Stimulated activated CD8-positive, alpha-beta memory T cell treated with anti-CD3 and anti-CD28 coated beads, Interleukin-4, amount 100 ng/mL, for 4 hours (primary cell): Measurements from ENCODE around the gene TIMP1.

Source experiments
- DNase-seq, 2 donors: peaks; one replicate each; pipeline ENCODE4 v3.0.0-alpha.2; 2020; ENCODE audit warnings: low read depth in 2 of 2, low spot score in 1 of 2

TIMP1 gene

DNA sequence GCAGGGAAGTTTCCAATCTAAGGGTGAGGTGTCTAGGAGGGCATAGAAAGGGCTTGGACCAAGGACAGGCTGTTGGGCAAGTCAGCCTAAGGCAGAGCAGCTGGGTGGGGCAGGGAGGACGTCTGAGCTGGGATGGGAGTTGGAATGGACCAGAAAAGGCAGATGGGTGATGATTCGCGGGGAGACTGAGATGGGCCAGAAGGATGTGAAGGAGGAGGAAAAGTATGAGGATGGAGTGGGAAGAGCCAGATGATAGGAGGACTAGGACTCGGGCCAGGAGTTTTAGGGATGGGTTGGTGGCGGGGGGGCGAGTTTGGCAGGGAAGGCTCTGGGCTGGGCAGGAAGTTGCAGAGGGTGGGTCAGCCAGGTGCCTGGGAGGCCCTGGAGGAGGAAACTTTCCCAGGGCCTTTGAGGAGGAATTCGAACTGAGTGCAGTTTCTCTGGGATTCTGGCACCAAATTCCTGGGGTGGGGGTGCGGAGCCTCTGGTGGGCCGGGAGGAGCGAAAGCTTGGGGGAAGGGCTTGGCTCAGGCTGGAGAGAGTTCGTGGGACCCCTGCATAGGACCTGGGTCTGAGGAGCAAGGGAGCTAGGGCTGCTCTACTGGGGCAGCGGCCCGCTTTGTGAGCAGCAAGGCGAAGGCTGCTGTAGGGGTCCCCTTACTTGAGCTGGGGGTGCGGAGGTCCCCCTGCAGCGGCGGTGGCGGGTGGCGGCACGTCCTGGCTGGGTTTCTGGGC lies 8.7 kb upstream of the TIMP1 start:
- DNase-seq, result no peak

DNA sequence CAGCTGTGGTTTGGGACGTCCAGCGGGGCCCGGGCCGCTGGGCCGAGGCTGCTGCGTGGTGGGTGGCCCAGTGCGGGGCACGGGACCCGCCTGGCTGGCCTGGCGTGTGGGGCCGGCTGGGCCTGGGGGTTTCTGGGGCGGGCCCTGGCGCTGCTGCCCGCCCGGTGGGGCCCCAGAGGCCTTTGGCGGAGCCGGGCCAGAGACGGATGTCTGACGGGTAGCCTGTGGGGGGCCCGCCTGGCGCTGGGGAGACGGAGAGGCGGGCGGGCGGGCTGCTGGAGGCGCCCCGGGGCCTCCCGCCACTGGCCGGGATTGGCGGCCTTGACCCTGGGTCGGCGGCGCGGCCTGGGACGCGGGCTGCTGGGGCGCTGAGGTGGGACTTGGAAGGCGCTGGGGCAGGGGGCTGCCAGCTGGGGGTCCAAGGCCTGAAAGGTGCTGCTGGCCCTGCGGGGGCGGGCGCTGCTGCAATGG lies 8.1 kb upstream of the TIMP1 start:
- no peak for DNase-seq

DNA sequence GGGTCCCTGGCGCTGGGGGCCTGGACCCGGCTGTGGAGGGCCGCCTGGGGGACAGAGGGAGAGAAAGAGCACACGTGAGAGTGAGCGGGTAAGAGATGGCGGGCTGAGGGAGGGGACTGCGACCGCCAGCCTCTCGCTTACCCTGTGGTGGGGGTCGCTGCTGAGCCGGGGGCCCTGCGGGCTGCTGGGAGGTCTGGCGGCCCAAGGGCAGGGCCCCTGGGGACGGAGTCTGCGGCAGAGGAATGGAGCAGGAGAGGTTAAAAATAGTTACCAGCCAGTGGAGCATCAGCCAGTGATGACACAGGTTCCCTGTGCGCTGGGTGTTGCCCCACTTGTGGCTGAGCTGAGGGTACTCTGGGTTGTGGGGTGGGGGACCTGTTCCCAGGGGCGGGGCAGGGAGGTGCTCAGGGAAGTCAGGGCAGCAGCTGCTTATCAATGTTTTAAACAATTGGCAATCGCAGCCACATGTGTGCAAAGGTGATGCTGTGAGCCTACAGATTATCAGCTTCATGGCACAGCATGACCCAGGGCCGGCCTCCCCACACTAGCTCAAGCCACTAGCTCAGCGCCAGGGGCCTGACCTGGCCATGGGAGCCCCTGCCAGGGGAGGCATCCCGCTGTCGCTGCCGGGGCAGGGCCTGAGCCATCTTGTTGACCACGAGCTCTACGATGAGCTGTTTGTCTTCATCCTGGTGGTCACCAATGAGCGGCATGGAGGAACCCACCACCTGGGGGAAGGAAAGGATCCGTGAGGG lies 7.5 kb upstream of the TIMP1 start:
- no peak for DNase-seq

DNA sequence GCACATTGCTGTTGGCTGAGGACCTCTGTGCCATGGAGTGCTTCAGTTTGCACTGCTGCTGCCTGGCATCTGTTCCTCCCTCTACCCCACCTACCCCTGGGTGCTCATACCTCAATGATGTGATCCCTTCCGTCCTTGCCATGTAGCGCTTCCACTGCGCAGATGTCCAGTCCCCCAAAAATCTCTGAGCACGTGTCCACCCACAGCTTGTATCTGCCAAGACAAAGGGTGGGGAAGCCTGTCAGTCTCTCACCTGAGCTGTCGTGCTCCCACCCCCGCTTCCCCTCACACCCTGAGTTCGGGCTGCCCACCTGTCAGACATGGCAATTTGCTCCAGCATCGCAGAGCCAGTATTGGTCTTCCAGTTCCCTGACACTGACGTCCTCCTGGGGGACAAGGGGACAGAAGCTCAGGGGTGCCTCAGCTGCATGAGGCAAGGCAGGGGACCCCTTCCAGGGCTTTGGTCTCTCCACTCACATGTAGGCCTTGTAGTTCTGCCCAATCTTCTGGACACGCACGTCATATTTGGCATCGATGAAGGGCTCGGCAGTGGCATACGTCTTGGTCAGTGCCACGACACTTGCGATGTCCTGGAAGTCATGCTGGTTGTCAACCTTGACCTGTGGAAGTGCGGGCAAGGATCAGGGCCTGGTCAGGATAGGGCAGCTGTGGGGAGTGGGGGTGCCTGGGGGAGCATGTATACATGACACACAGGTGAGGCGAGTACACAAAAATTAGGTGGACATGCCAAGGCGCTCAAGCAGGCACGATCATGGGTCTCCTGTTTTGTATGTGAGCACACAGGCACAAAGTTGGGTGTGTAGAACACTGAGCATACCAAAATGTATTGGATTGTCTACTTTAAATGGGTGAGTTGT lies 6.0 kb upstream of the TIMP1 start:
- DNase-seq, result no peak

DNA sequence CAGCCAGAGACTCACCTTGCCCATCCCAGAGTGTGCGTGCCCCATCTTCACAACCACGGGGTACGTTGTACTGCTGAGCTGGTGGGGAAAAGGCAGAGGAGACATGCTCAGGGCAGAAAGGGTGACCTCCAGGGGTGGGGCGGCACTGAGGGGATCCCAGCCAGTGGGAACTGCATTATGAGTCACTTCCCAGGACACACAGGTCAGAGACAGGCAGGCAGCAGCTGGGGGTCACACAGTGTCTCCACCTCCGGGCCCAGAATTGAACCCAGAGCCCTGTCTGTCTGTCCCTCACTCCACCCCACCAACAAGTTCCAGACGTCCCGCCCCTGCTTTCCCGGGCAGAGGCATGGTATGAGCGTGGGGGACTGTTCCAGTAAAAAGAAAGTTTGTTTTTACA lies 4.8 kb upstream of the TIMP1 start:
- DNase-seq, result no peak

DNA sequence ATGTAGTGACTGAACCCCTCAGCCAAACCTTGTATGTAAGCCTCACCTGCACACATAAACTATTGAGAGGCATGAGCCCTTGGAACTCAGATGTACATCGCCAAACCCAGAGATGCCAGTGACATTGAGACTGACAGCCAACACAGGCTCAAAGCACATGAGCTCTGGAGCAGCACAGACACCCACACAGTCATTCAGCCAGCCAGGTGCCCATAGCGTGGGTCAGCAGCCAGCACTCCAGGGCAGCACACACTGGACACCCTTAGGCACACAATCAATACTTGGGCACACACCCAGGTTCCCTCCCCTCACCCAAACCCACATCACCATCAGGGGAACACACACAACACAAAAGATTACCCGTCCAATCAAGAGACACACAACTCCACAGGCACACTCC lies 4.3 kb upstream of the TIMP1 start:
- no peak for DNase-seq

DNA sequence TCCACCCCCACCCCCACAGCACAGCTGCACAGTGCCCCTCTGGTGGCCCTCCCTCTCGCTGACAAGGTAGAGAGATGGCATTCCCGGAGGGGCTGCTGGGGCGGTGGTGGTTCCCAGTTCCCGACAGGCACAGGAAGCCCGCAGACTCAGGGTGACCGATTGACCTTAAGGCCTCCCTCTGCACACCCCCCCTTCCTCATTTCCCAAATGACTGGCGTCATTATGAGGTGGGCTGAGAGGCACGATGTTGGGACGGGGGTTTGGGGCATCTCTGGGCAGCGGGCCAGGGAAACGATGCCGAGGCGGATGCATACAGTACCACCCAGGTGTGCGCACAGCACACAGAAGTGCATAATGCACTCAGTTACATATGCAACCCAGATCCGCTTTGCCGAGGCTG lies 3.5 kb upstream of the TIMP1 start:
- no peak for DNase-seq

DNA sequence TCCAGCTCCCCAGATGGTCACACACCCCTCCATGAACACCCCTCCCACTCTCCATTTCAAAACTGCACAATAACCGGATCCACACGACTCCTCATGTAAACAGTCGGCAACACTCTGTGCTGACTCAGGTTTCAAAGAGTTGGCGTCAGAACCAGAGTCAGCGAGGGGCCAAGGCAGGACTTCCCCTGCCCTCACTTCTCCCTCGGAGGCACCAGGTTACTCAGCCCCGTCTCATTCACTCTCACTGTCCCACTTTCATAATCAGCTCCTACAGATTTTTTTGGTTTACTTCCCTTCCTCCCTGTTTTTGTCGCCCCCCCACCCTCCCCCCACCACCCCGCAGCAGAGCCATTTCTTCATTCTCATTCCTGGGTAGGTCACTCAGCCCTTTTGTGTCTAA lies 2.7 kb upstream of the TIMP1 start:
- no peak for DNase-seq

DNA sequence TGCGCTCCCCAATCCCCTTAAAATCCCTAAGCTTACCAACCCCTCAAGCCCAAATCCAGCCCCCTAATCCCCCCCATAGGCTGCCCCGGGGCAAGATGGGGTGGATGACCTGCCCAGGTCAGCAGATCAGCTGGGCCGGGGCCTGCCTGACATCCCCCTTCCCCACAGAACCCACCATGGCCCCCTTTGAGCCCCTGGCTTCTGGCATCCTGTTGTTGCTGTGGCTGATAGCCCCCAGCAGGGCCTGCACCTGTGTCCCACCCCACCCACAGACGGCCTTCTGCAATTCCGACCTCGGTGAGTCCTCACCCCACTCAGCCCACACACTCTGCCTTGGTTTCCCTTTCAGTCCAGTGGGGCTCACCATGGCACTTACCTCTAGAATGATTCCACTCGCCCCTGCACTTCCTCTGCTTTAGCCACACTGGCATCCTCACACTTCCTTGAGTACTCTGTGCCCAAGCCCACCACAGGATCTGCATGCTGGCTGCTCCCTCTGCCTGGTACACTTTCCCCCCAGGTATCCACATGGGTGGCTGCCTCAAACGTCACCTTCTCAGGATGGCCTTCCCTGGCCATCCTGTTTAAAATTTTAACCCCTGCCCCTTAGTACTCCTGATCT lies 1.1 kb downstream of the TIMP1 start:
- DNase-seq, result no peak

DNA sequence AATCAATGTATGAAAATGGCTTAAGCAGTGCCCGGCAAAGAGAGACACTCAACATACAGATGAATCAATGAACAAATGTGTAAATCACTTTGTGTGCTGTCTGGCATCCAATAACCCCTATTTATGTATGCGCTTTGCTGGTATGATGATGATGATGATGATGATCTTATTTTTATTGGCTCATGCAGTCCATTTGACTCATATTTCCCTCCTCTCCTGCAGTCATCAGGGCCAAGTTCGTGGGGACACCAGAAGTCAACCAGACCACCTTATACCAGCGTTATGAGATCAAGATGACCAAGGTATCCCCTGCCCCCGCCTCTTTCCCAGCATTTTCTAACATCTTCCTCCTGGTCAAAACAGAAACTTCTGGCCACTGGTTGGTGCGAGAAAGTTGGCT lies 2.5 kb downstream of the TIMP1 start:
- DNase-seq, result no peak

DNA sequence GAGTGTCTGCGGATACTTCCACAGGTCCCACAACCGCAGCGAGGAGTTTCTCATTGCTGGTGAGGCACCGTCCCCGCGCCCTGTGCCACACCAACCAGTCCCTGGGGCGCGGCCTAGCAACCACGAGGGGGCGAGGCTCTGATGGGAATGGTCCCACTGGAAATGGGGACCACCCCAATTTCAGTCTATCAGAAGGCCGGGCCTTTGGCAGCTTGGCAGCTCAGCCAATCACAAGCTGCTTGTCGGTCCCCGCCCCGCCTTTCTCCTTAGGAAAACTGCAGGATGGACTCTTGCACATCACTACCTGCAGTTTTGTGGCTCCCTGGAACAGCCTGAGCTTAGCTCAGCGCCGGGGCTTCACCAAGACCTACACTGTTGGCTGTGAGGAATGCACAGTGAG lies 3.0 kb downstream of the TIMP1 start:
- DNase-seq, result no peak

DNA sequence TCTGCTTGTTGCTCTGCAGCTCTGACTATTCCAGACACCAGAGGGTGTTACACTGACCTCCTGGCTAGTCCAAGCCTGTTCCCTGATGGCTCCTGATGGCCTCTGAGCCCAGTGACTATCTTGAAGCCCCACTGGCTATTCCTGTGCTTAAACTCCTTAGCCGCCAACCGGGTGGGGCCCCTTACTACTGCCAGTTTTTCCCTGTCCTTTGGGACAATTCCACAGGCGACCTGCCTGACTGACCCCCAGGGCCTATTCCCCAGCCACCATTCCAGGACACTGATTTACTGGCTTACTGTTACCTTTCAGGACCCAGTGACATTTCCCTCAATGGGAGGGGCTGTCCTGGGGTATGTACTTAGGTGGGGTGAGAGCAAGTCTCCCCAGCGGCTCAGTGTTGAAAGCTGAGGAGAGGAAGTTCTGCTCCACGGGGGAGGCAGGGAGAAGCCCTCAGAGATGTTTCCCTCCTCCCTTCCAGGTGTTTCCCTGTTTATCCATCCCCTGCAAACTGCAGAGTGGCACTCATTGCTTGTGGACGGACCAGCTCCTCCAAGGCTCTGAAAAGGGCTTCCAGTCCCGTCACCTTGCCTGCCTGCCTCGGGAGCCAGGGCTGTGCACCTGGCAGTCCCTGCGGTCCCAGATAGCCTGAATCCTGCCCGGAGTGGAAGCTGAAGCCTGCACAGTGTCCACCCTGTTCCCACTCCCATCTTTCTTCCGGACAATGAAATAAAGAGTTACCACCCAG lies 4.0 kb downstream of the TIMP1 start:
- no peak for DNase-seq

DNA sequence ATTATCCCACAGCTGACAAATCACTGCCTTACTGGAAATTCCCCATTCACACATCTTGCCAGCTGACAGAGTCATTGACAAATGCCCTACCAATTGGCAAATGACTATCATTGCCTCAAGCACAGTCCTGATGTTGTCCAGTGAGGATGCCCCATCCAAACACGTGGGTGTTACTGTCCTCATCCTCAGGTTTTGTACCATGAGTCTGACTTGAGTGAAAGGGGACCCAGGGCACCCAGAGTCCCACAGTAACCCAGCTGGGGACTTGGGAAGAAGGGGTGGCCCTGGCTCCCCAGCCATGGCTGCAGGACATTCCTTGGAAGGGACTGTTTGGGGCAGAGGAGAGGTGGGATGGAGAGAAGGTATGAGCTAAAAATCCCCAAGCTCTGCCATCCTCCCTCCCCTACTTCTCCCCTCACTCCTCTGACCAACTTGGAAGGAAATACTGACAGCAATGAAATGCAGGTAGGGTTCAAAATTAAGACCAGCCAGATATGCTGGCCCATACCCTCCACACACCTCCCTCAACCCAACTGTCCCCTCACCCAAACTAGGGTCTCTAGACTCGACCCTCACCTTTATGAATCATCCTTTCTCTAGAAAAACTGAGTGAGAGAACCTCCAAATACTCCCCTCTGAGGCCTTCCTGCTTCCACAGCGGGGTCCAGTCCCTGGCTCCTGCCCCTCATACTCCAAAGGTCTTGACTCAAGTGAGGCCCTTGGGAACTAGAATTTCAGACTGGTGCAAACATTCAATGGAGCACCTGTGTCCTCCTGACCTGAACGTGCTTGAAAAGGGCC lies 5.1 kb downstream of the TIMP1 start:
- DNase-seq, result no peak

DNA sequence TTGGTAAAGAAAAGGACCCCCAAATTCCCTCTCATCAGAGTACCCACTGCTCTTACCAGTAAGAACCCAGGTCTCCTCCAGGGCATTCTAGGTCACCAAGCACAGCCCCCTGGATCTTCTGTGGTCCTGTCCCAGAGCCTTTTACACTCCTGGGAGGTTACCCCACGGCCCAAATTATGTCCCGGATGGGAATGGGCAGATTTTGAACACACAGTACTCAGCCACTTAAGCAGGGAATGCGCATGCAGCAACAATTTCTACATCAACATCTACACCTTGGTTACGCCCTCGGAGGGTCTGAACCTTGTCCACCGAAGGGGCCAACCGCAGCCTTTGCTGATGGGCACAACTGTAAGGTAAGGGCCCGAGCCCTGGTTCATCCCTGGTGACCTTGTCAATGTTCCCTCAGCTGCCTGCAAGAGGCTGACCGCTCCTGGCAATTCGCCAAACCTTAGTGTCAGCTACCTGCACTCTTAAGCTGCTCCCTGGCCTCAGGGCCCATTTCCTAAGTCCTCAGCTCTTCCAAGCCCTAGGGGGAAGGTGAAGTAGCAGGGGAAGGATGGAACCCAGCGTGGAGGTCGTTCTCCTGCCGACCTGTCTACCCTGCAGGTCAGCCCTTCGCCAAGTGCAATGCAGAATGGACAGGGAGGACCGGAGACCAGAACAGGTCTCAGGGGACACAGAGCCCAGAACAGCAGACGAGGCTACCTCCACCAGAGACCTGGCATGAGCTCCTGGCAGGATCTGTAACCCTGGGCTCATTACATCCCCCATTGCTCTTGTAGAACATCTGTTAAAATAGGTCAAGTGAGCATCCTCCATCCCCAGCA lies 5.9 kb downstream of the TIMP1 start:
- DNase-seq, result no peak

DNA sequence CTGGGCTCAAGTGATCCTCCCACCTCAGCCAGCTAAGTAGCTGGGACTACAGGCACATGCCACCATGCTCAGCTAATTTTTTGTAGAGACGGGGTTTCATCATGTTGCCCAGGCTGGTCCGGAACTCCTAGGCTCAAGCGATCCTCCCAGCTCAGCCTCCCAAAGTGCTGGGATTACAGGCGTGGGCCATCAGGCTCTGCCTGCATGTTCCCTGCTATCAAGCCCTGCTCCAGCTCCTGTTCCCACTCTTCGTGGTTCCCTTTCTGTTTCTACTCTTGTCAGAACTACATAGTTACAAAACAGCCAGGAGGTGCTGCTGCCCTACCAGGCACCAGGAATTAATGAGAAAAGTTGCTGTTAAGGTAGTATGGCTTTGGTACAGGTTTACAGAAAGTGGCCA lies 8.7 kb downstream of the TIMP1 start:
- no peak for DNase-seq

DNA sequence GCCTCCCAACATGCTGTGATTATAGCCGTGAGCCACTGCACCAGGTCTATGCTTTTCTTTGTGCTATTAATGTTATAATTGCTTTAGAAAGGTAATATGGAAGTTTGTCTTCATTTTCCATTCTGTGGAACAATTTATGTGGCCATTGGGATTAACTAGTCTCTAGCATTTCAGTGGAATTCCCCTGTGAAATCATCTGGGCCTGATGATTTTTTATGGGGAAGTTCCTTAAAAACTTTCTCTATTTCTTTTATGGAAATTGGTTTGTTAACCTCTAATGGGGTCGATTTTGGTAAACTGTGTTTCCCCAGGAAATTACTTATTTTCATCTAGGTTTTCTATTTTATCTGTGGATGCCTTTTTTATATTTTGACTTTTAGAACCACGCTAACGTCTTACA lies 11.3 kb downstream of the TIMP1 start:
- DNase-seq, result no peak

DNA sequence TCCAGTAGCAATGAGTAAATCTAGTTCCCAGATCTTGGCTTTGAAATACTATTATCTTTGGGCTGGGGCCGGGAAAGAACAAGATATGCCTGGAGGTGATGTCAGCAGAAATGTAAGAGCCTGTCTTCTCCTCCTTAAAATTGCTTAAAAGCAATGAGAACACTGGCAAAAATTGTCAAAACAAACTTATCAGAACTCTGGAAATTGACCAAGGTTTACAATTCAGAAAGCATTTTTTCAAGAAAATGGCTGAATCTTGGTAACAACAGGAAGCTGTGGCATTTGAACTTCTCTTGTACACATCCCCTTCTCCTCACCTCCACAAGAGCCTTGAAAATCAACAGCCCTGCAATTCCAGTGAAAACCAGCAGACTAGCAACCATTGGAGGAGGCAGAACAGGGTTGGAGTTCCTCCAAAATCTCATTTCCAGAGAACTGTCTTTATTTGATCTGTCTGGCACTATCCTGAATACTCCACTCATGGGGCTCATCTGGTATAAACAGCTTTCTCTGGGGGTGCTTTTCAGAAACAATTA lies 13.5 kb downstream of the TIMP1 start:
- DNase-seq, result no peak

DNA sequence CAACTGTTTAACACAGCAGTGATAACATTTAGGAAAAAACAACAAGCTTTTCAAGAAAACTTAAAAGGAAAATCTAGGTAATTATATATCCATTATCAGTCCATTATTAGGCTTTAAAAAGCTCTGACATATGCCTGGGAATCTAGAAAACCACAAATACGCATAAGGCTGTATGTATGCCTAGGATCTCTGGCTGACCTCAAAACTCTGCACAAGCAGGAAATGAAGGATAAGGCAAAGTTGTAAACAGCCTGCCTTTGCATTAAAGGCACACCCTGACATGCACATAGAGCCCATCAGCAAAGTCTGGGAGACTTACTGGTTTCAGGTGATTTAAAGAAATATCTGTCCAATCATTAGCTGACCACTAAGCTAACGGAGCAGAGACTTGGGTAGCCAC lies 14.0 kb downstream of the TIMP1 start:
- no peak for DNase-seq

DNA sequence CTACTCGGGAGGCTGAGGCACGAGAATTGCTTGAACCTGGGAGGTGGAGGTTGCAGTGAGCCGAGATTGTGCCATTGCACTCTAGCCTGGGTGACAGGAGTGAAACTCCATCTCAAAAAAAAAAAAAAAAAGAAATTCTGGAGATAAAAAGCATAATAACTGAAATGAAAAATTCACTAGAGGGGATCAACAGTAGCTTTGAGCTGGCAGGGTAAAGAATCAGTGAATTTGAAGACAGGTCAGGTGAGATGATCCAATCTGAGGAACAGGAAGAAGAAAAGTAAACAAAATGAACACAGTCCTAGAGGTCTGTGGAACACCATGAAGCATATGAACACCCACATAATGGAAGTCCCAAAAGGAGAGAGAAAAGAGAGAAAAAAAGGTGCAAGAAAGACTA lies 15.0 kb downstream of the TIMP1 start:
- no peak for DNase-seq
